Mucosa of descending colon (tissue), 3 donors: Measurements from ENCODE around the gene RORC. TPM values are rescaled to one million over a fixed set of nuclear protein-coding genes. Genes with fewer than 3 reads are reported as not detected.

Experiments used
- ATAC-seq: fragments of 200-7000 bp; cut with Tn5 transposase; one replicate; pipeline ENCODE4 v1.9.1; 2020; ENCODE audit warnings: mild to moderate bottlenecking, moderate library complexity
- DNase-seq, 3 donors: peaks; one replicate each; pipeline ENCODE4 v3.0.0-alpha.2; 2020
- H3K36me3 ChIP-seq: fragments of 200-600 bp; one replicate; pipeline ENCODE4 v1.8.0; 2021; ENCODE audit warnings: low read depth, mild to moderate bottlenecking
- H3K4me1 ChIP-seq: fragments of 200-600 bp; one replicate; pipeline ENCODE4 v1.8.0; 2021; ENCODE audit warnings: low read depth, mild to moderate bottlenecking
- H3K4me3 ChIP-seq: fragments of 200-600 bp; one replicate; pipeline ENCODE4 v1.8.0; 2021; ENCODE audit warnings: mild to moderate bottlenecking
- H3K9me3 ChIP-seq: fragments of 200-600 bp; one replicate; pipeline ENCODE4 v1.8.0; 2021; ENCODE audit warnings: mild to moderate bottlenecking
- intact Hi-C, 2 donors: fragments of 100-400 bp; cut with DNase I in 1 of 2; cut with micrococcal nuclease in 1 of 2; formaldehyde crosslinking; loops; one replicate each; pipeline versions ENCODE4 v1.11.0 to v1.11.1; 2022; cut with DNase I, micrococcal nuclease
- total RNA-seq, 3 donors: library from RNA; stranded (reverse); fragmentation: NEBNext Ultra II Directional in 2 of 3; extraction: Animal tissue kit (Norgen Biotek cat#: 25700) in 2 of 3; gene quantifications; one replicate each; pipeline versions ENCODE4 v1.2.1 to v1.2.4, GENCODE V29; 2021 to 2023
- TF ChIP-seq, protein P1 (sequence below): fragments of 200-600 bp; IDR thresholded peaks from one replicate; pipeline ENCODE4 v1.8.0; 2022; ENCODE audit warnings: antibody characterized with exemption, mild to moderate bottlenecking
- donor health status: DM: no; HTN: no; CAD: no; lungs with moderate emphysema.
- donor health status: DM: no; HTN: no; CAD: no.
- donor health status: DM: no; HTN: yes; CAD: no.

Gene RORC
- total RNA-seq, 3 donors from 2014 or later: 9.5 to 29.5 (median 17.7) TPM

- Histone ChIP-seq H3K4me3 (no peak overlapping the region), H3K36me3 (no peaks in the 10 kb centered on the region), H3K9me3 (no peaks in the 10 kb centered on the region), H3K4me1 (no peaks in the 10 kb centered on the region)
- DNase-seq (no peak), ATAC-seq (no peak)
- intact Hi-C loops: no loop called here
- TF ChIP-seq, protein P1, sequence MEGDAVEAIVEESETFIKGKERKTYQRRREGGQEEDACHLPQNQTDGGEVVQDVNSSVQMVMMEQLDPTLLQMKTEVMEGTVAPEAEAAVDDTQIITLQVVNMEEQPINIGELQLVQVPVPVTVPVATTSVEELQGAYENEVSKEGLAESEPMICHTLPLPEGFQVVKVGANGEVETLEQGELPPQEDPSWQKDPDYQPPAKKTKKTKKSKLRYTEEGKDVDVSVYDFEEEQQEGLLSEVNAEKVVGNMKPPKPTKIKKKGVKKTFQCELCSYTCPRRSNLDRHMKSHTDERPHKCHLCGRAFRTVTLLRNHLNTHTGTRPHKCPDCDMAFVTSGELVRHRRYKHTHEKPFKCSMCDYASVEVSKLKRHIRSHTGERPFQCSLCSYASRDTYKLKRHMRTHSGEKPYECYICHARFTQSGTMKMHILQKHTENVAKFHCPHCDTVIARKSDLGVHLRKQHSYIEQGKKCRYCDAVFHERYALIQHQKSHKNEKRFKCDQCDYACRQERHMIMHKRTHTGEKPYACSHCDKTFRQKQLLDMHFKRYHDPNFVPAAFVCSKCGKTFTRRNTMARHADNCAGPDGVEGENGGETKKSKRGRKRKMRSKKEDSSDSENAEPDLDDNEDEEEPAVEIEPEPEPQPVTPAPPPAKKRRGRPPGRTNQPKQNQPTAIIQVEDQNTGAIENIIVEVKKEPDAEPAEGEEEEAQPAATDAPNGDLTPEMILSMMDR: no peak
Measured at GRCh38 chr1:151799179-151800022, 32.2 kb downstream of the RORC start.

DNA sequence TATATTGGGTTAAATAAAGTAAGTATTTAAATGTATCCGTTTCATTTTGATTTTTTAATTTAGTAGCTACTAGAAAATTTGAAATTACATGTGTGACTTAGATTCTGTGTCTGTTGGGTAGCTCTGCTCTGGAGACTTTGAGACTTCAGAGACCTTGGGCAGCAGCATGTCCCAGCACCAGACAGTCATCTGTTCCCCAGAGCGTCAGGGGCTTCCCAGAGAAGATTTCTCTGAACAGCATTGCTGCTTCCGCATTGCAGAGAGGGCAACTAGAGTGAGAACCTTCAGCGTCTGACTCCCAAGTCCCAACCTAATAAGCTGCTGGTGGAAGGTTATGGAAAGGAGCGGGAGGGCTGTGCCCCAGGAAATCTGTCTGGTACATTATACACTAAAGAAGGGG lies 33.0 kb downstream of the RORC start:
- TF ChIP-seq, protein P1: no peak
- no peak overlapping the region for H3K4me3 ChIP-seq
- intact Hi-C loops: no loop called here
- ATAC-seq (no peak), DNase-seq (no peak)
- no peaks in the 10 kb centered on the region for H3K4me1 ChIP-seq
- no peaks in the 10 kb centered on the region for H3K9me3 ChIP-seq
- no peaks in the 10 kb centered on the region for H3K36me3 ChIP-seq

GRCh38 chr1:151790940-151791651 lies 40.5 kb downstream of the RORC start:
- peak; percentile 18 to 65 (median 51) for DNase-seq

DNA sequence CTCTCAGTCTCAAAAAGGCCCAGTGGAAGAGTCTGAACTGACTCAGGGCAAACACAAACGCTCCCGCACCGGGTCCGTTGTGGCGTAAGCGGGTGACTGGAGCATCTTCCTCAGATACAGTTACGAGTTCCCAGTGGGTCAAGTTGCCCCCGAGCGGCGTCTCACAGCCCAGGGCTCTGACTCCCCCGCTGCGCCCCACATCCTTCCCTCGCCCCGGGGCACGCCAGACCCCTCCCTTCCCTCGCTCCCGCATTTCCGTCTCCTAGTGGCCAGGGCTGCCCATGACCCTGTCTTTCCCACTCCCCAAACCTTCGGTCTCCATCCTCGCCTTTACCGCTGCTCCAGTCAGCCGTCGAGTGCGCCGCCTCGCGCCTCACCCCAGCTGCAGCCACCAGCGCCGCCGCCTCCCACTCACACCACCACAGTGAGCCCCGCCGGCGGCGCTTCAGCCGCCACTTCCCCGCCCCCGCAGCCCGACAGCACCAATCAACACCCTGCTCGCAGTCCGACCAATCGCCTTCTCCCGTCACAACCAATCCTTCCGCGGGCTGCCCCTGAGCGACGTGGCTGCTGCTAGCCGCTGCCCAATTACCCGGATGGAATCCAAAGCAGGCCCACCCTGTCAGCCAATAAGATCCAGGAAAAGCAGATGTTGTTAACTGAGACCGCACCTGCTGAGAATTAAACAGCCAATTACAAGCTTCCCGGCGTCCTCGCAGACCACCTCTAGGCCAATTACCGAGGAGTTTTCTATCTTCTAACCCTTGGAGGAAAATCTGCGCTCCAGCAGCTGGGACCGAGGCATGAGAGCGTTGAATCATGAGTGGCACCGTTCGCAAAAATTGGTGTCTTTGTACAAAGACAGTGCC lies 41.3 kb downstream of the RORC start, which contains the start of gene TDRKH:
Gene TDRKH (minus strand): TSS at position 430 of the 869 bp plus-strand sequence. CDS start 7,478 bp downstream, outside the sequence.
- H3K9me3 ChIP-seq: no peaks in the 10 kb centered on the region
- ATAC-seq: peak; percentile 99
- intact Hi-C loops: no loop called here
- peak; percentile 95 to 99 (median 98) for DNase-seq
- no peaks in the 10 kb centered on the region for H3K4me1 ChIP-seq
- H3K36me3 ChIP-seq: no peaks in the 10 kb centered on the region
- TF ChIP-seq, protein P1: no peak
- peak within 1 kb of the TSS; percentile 52 for H3K4me3 ChIP-seq

More at GRCh38 chr1:151790940-151791651, 40.5 kb downstream of the RORC start:
- no peaks in the 10 kb centered on the region for H3K4me1 ChIP-seq
- ATAC-seq: peak; percentile 25
- no peaks in the 10 kb centered on the region for H3K9me3 ChIP-seq
- TF ChIP-seq, protein P1: no peak
- H3K36me3 ChIP-seq: no peaks in the 10 kb centered on the region
- intact Hi-C loops: no loop called here
- H3K4me3 ChIP-seq: peak overlapping the region; percentile 52

GRCh38 chr1:151787689-151788088 lies 43.9 kb downstream of the RORC start:
- H3K36me3 ChIP-seq: no peaks in the 10 kb centered on the region
- H3K9me3 ChIP-seq: no peaks in the 10 kb centered on the region
- no peak for DNase-seq
- H3K4me1 ChIP-seq: no peaks in the 10 kb centered on the region
- no peak for ATAC-seq
- H3K4me3 ChIP-seq: no peak overlapping the region
- TF ChIP-seq, protein P1: no peak
- intact Hi-C loops: no loop called here
